ENCODE results near the gene SDSL.

SDSL gene

GRCh38 chr12:113473942-113474341, 51.8 kb downstream of the SDSL start:
- no peak for TF ChIP-seq CTCF (IDR thresholded peaks at IDR 0.05; ENCODE audit: borderline replicate concordance, insufficient read depth, low read depth, low read length)
- H3K4me3 ChIP-seq (ENCODE audit: low read depth, low read length) = no peak overlapping the region

GRCh38 chr12:113474635-113475436, 52.7 kb downstream of the SDSL start:
- TF ChIP-seq CTCF (IDR thresholded peaks at IDR 0.05; ENCODE audit: borderline replicate concordance, insufficient read depth, low read depth, low read length) = no peak
- H3K4me3 ChIP-seq (ENCODE audit: low read depth, low read length) = no peak overlapping the region

DNA sequence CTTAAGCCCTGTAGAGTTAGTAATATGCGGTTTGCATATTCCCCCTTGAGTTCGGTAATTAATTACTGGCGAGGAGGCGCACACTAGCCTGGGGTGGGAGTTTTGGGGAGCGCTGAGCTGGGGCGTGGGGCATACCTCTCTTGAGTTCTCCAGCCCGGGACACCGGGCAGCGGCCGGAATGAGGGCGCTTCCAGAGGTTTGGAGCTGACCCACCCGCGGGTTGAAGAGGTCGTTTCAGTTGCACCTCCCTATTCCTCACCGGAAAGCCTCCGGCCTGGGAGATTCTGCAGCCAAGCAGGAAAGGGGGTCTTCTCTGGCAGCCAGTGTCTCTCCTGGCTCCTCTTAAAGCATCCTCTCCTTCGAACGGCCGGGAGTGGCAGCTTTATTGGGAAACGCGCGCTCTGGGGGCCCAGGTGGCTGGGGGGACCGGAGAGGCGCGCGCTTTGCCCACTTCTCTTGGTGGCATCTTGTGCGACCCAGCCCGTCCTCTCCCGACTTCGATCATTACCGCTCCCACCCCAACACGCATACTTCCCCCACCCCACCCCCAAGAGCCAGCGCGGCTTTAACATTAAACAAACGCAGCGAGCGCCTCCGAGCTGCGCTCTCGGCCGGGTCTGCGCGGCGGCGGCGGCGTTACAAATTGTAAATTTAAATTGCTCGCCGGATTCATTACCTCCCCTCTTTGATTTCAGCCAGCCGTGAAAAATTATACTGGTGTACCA, 53.4 kb downstream of the SDSL start:
- no peak overlapping the region for H3K4me3 ChIP-seq (ENCODE audit: low read depth, low read length)

DNA sequence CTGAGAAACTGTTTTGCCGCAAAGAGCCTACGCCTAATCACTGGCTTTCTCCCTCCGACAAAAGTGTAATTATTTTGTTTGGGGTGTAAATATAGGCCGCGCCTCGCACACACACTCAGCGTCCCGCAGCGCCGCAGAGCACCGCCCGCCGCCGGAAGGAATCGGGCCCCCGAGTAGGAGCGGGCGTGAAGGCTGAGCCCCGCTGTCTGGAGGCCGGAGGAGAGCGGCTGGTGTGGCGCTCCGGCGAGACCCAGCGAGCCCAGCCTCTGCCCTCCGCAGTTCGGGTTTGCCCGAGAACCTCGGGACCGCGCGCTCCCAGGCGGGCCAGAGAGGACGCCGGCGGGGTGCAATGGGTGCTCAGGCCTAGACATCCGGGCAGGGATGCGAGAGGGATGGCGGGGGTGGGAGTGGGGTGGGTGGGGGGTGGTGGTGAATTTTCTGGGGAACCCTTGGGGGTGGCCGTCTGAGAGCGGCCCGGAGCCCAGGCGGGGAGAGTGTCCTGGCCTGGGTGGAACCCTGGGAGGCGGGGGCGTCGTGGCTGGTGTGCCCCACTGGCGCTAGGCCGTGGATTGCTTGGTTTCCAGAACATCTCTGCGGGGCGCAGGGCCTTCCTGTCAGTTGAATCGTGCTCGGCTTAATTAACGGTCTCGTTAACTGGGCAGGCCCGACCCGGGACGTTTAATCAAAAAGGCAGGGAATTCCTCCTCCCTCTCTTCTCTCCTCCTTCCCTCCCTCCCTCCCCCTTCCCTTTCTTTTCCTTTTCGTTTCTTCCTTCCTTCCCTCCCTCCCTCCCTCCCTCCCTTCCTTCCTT, 54.2 kb downstream of the SDSL start:
- no peak overlapping the region for H3K4me3 ChIP-seq (ENCODE audit: low read depth, low read length)
- no peak for TF ChIP-seq CTCF (IDR thresholded peaks at IDR 0.05; ENCODE audit: borderline replicate concordance, insufficient read depth, low read depth, low read length)

More for the DNA sequence above, 53.4 kb downstream of the SDSL start:
- no peak for TF ChIP-seq CTCF (IDR thresholded peaks at IDR 0.05; ENCODE audit: borderline replicate concordance, insufficient read depth, low read depth, low read length)

DNA sequence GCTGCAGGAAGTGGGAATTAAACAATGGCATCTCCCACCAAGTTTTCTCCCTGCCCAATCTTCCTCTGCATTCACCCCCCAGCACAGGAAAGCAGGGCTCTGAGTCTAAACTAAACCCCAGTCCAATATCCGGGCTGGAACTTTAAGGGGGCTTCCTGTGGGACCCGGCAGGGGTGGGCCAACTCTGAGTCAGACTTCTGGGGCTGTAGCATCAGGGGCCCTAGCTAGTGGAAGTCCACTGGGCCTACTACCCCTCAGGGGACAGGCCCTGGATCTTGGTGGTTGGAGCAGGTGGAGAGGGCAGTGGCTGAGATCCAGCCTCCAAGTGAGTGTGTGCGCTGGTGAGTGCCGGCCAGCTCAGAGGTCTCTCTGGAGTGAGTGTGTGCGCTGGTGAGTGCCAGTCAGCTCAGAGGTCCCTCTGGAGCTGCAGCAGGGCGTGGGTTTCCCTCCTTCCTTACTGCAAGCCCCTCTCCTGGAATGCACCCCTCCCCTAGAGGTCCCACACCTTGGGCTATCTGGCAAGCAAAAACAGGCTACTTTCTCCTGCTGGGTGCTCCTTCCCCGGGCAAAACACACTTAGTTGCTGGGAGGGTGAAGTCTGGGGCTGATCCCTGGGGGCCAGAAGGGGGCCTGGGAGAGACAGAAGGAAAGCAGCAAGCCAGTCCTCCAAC, 55.1 kb downstream of the SDSL start:
- no peak for TF ChIP-seq CTCF (IDR thresholded peaks at IDR 0.05; ENCODE audit: borderline replicate concordance, insufficient read depth, low read depth, low read length)
- no peak overlapping the region for H3K4me3 ChIP-seq (ENCODE audit: low read depth, low read length)

DNA sequence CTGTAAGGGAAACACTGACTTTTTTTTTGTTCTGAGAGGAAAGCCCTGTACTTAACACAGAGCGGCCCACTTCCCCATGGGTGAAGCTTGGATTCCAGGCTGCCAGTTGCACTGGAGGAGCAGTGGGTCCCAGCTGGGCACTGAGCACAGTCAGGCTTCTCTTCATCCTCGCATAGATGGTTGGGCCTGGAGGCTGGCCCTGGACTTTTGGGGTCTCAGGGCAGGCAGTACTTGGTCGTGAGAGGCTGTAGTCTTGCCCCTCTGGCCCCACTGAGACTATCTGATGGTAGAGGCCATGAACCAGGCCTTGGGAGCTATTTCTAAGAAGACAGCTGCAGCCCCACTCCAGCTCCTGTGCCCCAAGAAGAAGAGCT, 55.6 kb downstream of the SDSL start:
- no peak overlapping the region for H3K4me3 ChIP-seq (ENCODE audit: low read depth, low read length)
- TF ChIP-seq CTCF (IDR thresholded peaks at IDR 0.05; ENCODE audit: borderline replicate concordance, insufficient read depth, low read depth, low read length) = no peak
